HG03175 (cell line): ENCODE data around the gene MERTK.
"Not testable (repeated sequence)": the region's sequence is repeated elsewhere in the genome, so short reads cannot be mapped to it uniquely, and the experiment has no call there.

Source experiments
- ATAC-seq: cut with Tn5 transposase; IDR thresholded peaks from one replicate; pipeline ENCODE4 v1.9.1; 2021; ENCODE audit warnings: mild to moderate bottlenecking, moderate library complexity; ENCODE audit not compliant: unreplicated experiment

MERTK gene

DNA sequence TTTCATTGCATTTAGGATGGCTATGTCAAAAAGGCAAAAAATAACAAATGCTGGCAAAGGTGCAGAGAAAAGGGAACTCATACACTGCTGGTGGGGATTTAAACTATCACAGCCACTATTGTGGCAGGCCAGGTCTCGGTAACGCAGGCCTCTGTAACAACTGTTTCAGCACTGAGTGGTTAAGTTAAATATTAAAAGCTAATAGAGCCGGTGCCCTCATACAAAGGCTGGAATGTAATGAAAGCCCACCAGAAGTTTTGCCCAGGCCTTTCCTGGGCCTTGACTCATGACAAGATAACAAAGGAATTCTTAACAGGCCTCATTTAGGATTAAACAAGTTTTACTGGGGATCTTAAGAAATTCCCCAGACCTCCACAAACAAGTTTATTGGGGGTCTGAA is 10.7 kb downstream of the MERTK start:
- no peak for ATAC-seq

- ATAC-seq: not testable (repeated sequence)
These were observed 11.6 kb downstream of the MERTK start for GRCh38 chr2:111909997-111910396.

GRCh38 chr2:111910609-111911277 is 12.3 kb downstream of the MERTK start:
- ATAC-seq: no peak

DNA sequence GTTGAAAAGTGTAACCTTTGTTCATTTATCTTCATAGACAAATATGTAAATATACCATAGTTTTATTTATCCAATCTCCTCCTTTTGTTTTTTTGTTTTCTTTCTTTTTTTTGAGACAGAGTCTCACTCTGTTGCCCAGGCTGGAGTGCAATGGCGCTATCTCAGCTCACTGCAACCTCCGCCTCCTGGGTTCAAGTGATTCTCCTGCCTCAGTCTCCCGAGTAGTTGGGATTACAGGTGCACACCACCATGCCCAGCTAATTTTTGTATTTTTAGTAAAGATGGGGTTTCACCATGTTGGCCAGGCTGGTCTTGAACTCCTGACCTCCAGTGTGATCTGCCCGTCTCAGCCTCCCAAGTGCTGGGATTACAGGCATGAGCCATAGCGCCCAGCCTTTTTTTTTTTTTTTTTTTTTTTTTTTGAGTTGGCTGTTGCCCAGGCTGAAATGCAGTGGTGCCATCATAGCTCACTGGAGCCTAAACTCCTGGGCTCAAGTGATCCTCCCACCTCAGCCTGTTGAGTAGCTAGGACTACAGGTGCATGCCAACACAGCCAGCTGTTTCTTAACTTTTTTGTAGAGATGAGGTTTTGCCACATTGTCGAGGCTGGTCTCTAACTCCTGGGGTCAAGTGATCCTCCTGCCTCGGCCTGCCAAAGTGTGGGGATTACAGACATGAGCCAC is 13.0 kb downstream of the MERTK start:
- ATAC-seq: not testable (repeated sequence)

DNA sequence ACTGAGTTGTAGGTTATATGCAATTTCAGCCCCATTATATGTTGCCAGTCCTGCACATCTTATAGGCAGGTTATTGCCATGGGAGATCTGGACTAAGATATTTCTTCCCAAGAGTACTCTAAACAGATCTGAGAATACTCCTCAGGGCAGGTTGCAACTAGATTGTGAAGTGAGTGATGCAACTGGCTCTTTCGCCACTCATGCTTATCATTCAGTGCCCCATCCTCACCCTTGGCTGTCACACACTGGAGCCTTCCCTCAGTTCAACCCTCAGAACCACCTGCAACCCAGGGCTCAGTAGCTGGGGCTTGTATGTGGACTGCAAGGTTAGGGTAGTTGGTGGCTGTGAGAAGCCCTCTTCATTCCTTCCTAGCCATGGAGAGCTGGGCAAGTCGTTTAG is 14.1 kb downstream of the MERTK start:
- no peak for ATAC-seq

GRCh38 chr2:111917106-111917505 is 18.7 kb downstream of the MERTK start:
- ATAC-seq: no peak

GRCh38 chr2:111918383-111918806 is 20.0 kb downstream of the MERTK start:
- no peak for ATAC-seq

- ATAC-seq: no peak
These were observed 21.0 kb downstream of the MERTK start for GRCh38 chr2:111919365-111919764.

DNA sequence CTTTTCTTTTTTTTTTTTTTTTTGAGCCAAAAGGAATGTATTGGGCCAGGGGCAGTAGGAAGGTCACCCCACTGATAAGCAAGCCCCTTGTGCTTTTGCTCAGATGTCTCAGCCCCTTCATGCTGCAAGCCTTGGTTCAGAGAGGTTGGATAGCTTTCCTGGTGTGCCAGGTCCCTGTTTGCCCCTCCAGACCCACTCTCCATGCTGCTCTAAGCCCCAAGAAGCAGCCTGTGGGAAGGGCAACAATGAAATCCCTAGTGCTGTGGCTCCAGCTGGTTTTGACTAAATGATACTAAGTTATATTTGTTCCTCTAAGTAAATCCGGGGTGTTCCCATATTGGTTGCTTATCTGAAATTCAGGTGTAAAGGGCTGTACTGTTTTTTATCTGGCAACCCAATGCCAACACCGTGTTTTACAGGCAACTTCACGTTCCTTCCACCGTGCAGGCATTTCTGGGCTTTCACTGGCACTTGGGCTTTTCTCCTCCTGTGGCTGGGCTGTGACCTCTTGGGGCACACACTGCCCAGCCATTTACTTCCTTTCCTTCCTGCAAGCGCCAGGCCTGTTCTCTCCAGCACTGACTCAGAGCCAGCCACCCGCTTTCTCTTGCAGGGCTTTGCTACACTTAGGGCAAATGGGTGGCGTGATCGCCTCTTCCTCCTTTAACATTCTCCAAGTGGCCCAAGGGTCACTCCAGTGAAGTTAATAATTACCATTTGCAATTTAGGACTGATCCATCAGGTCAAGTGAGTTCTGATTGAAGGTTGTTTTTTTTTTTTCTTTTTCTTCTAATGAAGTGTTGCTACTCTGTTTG is 21.6 kb downstream of the MERTK start:
- ATAC-seq: no peak

DNA sequence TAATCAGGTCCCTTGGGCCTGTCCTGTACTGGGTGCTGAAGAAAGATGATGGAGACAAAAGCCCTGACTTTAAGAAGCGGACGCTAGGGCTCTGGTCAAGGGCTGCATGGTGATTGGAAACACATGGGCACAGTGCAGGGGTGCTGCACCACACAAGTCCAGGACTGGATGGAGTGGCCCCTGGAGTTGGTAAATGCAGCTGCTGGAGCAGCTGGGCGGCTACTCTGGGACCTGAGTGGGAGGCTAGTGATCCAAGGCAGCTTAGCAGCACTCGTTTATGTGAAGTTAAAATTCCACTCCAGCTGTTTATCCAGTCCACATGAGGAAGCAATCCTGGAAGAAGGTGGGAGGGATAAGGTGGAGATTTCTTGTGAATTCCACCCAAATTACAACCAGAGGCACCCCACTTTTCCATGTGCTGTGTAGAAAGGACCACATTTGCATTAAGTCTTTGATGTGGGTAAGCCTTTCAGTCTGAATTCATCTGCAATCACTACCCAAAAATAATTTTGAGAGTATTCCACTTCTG is 24.9 kb downstream of the MERTK start:
- no peak for ATAC-seq

GRCh38 chr2:111924617-111925107 is 26.3 kb downstream of the MERTK start:
- no peak for ATAC-seq

GRCh38 chr2:111927723-111928122 is 29.3 kb downstream of the MERTK start:
- ATAC-seq: no peak

GRCh38 chr2:111930409-111930808 is 32.0 kb downstream of the MERTK start:
- no peak for ATAC-seq

DNA sequence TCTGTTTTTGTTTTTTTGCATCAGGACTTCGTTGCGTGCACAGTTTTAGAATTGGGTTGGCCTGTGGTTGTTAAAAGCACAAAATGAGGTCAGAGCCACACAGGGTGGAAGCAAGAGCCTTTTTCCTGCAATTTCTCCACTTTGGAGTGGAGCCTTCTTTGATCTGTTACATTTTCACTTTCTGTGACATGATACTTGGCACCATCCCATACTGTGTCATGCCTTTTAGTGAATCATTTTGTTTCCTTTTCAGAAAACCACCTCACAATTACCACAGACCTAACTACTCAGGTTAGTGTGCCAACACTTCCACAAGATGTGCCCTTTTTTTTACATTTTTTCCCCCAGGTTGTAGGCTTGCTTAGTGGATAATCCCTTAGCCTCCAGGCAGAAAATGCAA is 32.5 kb downstream of the MERTK start:
- no peak for ATAC-seq

- no peak for ATAC-seq
These were observed 34.5 kb downstream of the MERTK start for GRCh38 chr2:111932841-111933291.

GRCh38 chr2:111933900-111934299 is 35.5 kb downstream of the MERTK start:
- not testable (repeated sequence) for ATAC-seq

GRCh38 chr2:111936881-111937280 is 38.5 kb downstream of the MERTK start:
- ATAC-seq: no peak

GRCh38 chr2:111938392-111938791 is 40.0 kb downstream of the MERTK start:
- ATAC-seq: no peak

DNA sequence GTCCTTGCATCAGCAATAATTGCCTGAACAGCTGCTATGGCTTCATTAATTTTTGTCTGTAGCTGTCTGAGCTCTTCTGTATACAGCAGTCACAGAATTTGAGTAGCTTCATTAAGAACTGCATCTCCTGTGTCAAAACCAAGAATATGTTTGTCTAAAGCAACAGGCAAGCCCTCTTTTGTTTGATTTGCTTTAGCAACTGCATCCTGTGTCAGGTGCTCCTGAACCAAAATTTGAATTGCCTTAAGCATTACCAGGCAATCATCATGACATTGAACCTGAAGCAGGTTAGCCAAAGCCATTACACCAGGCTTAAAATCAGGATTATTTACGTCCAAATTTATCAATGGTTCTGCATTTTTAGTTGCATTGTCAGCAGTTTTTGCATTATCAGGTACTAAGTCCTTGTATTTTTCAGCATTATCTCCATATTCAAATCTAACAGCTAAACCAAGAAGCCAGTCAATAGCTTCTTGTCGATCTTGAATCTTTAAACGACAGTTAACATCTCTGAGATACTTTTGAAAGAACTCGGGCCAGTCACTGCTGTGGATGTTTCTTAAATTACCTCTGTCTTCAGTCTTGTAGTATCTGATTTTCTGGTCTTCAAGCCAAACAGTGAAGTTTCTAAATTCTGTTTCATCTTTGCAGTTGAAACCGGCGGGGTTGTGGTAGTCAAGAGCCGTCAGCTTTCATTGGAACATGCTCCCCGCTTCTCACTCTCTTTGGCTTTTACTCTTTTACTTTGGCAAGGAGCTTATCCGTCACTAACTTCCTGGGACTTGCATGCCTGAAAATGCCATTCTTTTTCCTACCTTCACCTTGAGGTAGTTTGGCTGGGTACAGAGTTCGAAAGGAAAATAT is 42.2 kb downstream of the MERTK start:
- no peak for ATAC-seq

GRCh38 chr2:111941531-111941930 is 43.1 kb downstream of the MERTK start:
- ATAC-seq: no peak
